Mesothelial cell of epicardium (in vitro differentiated cells): ENCODE data around the gene PPP1R16B. TPM values are rescaled to one million over a fixed set of nuclear protein-coding genes. Genes with fewer than 3 reads are reported as not detected.

Source experiments
- DNase-seq, 2 experiments: peaks; one replicate each; pipeline ENCODE4 v3.0.0; 2021; ENCODE audit warnings: low spot score in 2 of 2; ENCODE audit not compliant: unreplicated experiment in 2 of 2
- H3K27ac Mint-ChIP-seq: 2 replicates; pipeline ENCODE4 v1.8.0; 2021; ENCODE audit warnings: mixed read lengths
- H3K27me3 Mint-ChIP-seq: 2 replicates; pipeline ENCODE4 v1.8.0; 2021; ENCODE audit warnings: low read depth, mixed read lengths
- H3K36me3 Mint-ChIP-seq: 2 replicates; pipeline ENCODE4 v1.8.0; 2021; ENCODE audit warnings: mixed read lengths
- H3K4me1 Mint-ChIP-seq: 2 replicates; pipeline ENCODE4 v1.8.0; 2021; ENCODE audit warnings: mixed read lengths
- H3K4me3 Mint-ChIP-seq: 2 replicates; pipeline ENCODE4 v1.8.0; 2021; ENCODE audit warnings: mild to moderate bottlenecking, moderate library complexity, mixed read lengths
- H3K9me3 Mint-ChIP-seq: 2 replicates; pipeline ENCODE4 v1.8.0; 2021; ENCODE audit warnings: mixed read lengths
- CTCF ChIP-seq: fragments of 200-600 bp; sonication (generic); IDR thresholded peaks from one replicate; pipeline ENCODE4 v1.5.0; 2021; ENCODE audit warnings: antibody characterized with exemption; ENCODE audit not compliant: unreplicated experiment
- total RNA-seq: library from RNA; stranded (reverse); gene quantifications from 3 replicates; pipeline ENCODE4 v1.2.1, GENCODE V29; 2021

The PPP1R16B gene
- total RNA-seq, 1 donor from 2014 or later, result not detected

GRCh38 chr20:38969708-38970107 lies 164.2 kb downstream of the PPP1R16B start:
- no peak for TF ChIP-seq CTCF
- Mint-ChIP-seq H3K36me3 (peaks cover 8% of the 10 kb centered on the region), H3K4me3 (no peak overlapping the region), H3K4me1 (no peaks in the 10 kb centered on the region), H3K27ac (no peak overlapping the region), H3K9me3 (no peaks in the 10 kb centered on the region), H3K27me3 (no peaks in the 10 kb centered on the region)
- no peak for DNase-seq

DNA sequence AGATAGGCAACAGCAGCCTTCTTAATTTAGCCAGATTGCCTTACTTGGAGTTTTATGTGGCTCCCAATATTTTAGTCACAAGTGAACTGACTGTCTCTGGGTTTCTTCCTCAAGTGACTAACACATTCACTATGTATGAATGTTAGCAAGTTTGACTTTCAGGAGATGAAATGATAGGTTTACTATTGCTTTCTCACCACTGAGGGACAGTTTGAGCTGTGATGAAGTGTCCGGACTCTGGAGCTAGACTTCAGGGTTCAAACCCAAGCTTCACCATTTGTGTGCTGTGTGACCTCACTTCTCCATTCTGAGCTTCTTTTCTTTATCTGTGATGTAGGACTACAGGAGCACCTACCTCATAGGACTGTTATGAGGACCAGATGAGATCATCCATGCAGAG lies 164.8 kb downstream of the PPP1R16B start:
- DNase-seq, result no peak
- Mint-ChIP-seq H3K27ac (no peak overlapping the region), H3K9me3 (no peaks in the 10 kb centered on the region), H3K36me3 (peaks cover 6% of the 10 kb centered on the region), H3K4me3 (no peak overlapping the region), H3K4me1 (no peaks in the 10 kb centered on the region), H3K27me3 (no peaks in the 10 kb centered on the region)
- no peak for TF ChIP-seq CTCF

Other genes with a start within 250 kb of the PPP1R16B start
- gene ADIG, start 224.5 kb upstream of the PPP1R16B start, total RNA-seq, result not detected in 3 replicates
- gene ARHGAP40, start 203.9 kb upstream of the PPP1R16B start, total RNA-seq, result 0.33 to 0.54 TPM (median 0.45 TPM) in 3 replicates
- gene SLC32A1, start 81.2 kb upstream of the PPP1R16B start, total RNA-seq, result not detected in 3 replicates
- gene ACTR5, start 57.2 kb upstream of the PPP1R16B start, total RNA-seq, result 9.5 to 9.7 TPM (median 9.5 TPM) in 3 replicates
- gene FAM83D, start 120.7 kb downstream of the PPP1R16B start, total RNA-seq, result 10.2 to 11.5 TPM (median 10.8 TPM) in 3 replicates
- gene DHX35, start 156.6 kb downstream of the PPP1R16B start, total RNA-seq, result 15.2 to 16.7 TPM (median 15.9 TPM) in 3 replicates